GM23248 (cell line): ENCODE measurements around the gene CNDP1. TPM values are rescaled to one million over a fixed set of nuclear protein-coding genes. Genes with fewer than 3 reads are reported as not detected.

Source experiments
- DNase-seq: peaks from one replicate; pipeline ENCODE4 v3.0.0-alpha.2; 2015
- H2AFZ ChIP-seq: fragments of 200-600 bp; sonication (generic); 2 replicates; pipeline ENCODE4 v1.6.1; 2016; ENCODE audit warnings: antibody characterized with exemption
- H3F3A ChIP-seq: fragments of 200-600 bp; sonication (generic); 2 replicates; pipeline ENCODE4 v1.6.1; 2016; ENCODE audit warnings: mild to moderate bottlenecking, antibody characterized with exemption, mixed run types; ENCODE audit not compliant: insufficient read depth
- H3K27ac ChIP-seq: fragments of 200-600 bp; sonication (generic); 2 replicates; pipeline ENCODE4 v1.5.1; 2016; ENCODE audit warnings: mild to moderate bottlenecking
- H3K27me3 ChIP-seq: fragments of 200-600 bp; sonication (generic); replicated peaks from 2 replicates; pipeline ENCODE4 v1.6.1; 2016; ENCODE audit warnings: mild to moderate bottlenecking; ENCODE audit not compliant: insufficient read depth
- H3K36me3 ChIP-seq: fragments of 200-600 bp; sonication (generic); 2 replicates; pipeline ENCODE4 v1.6.1; 2016; ENCODE audit warnings: low read depth, mild to moderate bottlenecking
- H3K4me1 ChIP-seq: fragments of 200-600 bp; sonication (generic); 2 replicates; pipeline ENCODE4 v1.6.1; 2016; ENCODE audit warnings: mild to moderate bottlenecking; ENCODE audit not compliant: insufficient read depth
- H3K4me2 ChIP-seq: fragments of 200-600 bp; sonication (generic); one replicate; pipeline ENCODE4 v1.6.1; 2016; ENCODE audit warnings: mild to moderate bottlenecking; ENCODE audit not compliant: unreplicated experiment
- H3K4me3 ChIP-seq: fragments of 200-600 bp; sonication (generic); 2 replicates; pipeline ENCODE4 v1.5.1; 2016; ENCODE audit warnings: mild to moderate bottlenecking
- H3K79me2 ChIP-seq: fragments of 200-600 bp; sonication (generic); 2 replicates; pipeline ENCODE4 v1.6.1; 2016; ENCODE audit warnings: mild to moderate bottlenecking; ENCODE audit not compliant: insufficient read depth
- H3K9ac ChIP-seq: fragments of 200-600 bp; sonication (generic); 2 replicates; pipeline ENCODE4 v1.6.1; 2016; ENCODE audit warnings: mild to moderate bottlenecking
- H3K9me2 ChIP-seq: fragments of 200-600 bp; sonication (generic); 2 replicates; pipeline ENCODE4 v1.6.1; 2016; ENCODE audit warnings: mixed run types, mild to moderate bottlenecking, moderate library complexity; ENCODE audit not compliant: insufficient read depth
- H3K9me3 ChIP-seq: fragments of 200-600 bp; sonication (generic); one replicate; pipeline ENCODE4 v1.6.1; 2017; ENCODE audit warnings: low read depth
- H4K20me1 ChIP-seq: fragments of 200-600 bp; sonication (generic); 2 replicates; pipeline ENCODE4 v1.6.0; 2016; ENCODE audit not compliant: insufficient read depth
- EZH2 ChIP-seq: fragments of 200-600 bp; sonication (generic); IDR thresholded peaks from 2 replicates; pipeline ENCODE4 v1.6.1; 2018; ENCODE audit warnings: antibody characterized with exemption, mild to moderate bottlenecking; ENCODE audit not compliant: insufficient read depth, poor library complexity, severe bottlenecking
- EZH2phosphoT487 ChIP-seq: fragments of 200-600 bp; sonication (generic); IDR thresholded peaks from 2 replicates; pipeline ENCODE4 v1.6.1; 2018; ENCODE audit warnings: antibody characterized with exemption, moderate library complexity, mild to moderate bottlenecking, low read depth; ENCODE audit not compliant: insufficient read depth
- WGBS, 2 experiments: methylation state at CpG; one replicate each; pipeline ENCODE4 v1.1.6; 2015 to 2017; ENCODE audit warnings: low lambda C conversion rate in 2 of 2, low coverage in 1 of 2; ENCODE audit errors: missing lambda C conversion rate in 2 of 2; 5-methylcytosine and 5-hydroxymethylcytosine counted together
- in situ Hi-C: fragments of 300-500 bp; cut with MboI; formaldehyde crosslinking; loops from 2 replicates; pipeline ENCODE4 v1.15.0; 2020
- polyA plus RNA-seq: library from polyadenylated mRNA; unstranded; fragments of >200 nt; fragmentation: Nextera tagmentation; extraction: Ambion mirVana; gene quantifications from 2 replicates; pipeline ENCODE4 v1.2.1, GENCODE V29; 2016
- total RNA-seq: library from RNA; depleted of rRNA; stranded (reverse); fragments of >200 nt; shearing (Covaris generic); gene quantifications from 2 replicates; pipeline ENCODE4 v1.2.3, GENCODE V29; 2014; rRNA removed

CNDP1 gene
- total and polyA plus RNA-seq, 2 experiments from 2014 or later: not detected

DNA sequence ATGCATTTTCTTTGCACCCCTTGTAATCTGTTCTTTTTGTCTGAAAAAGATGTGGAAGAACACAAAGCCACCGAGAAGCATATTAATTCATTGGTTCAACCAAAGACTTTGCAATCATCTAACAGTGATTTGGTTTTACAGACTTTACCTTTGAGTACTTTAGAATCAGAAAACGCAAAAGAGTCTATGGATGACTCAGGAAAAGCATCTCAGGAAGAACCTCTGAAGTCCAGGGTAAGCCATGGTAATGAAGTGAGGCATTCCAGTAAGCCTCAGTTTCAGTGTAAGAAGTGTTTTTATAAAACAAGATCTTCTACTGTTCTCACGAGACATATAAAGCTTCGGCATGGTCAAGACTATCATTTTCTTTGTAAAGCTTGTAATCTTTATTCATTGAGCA is 98.6 kb downstream of the CNDP1 start:
- no peak for DNase-seq
- Histone ChIP-seq H4K20me1 (no peaks in the 10 kb centered on the region), H3K36me3 (peaks cover 13% of the 10 kb centered on the region; the same call in 1 of the 2 replicates), H3K4me1 (no peaks in the 10 kb centered on the region), H3K27me3 (no peaks in the 10 kb centered on the region), H3K9ac (no peak overlapping the region), H2AFZ (no peak overlapping the region), H3K9me3 (no peaks in the 10 kb centered on the region), H3K9me2 (no peaks in the 10 kb centered on the region), H3K4me3 (no peak overlapping the region), H3F3A (no peaks in the 10 kb centered on the region), H3K79me2 (peaks cover 21% of the 10 kb centered on the region), H3K4me2 (no peak overlapping the region), H3K27ac (no peak overlapping the region)
- in situ Hi-C loops: no loop called here
- TF ChIP-seq EZH2: no peak
- no peak for TF ChIP-seq EZH2phosphoT487
- WGBS, 2 experiments: 99% methylated on average over 4 of the region's 4 CpGs

DNA sequence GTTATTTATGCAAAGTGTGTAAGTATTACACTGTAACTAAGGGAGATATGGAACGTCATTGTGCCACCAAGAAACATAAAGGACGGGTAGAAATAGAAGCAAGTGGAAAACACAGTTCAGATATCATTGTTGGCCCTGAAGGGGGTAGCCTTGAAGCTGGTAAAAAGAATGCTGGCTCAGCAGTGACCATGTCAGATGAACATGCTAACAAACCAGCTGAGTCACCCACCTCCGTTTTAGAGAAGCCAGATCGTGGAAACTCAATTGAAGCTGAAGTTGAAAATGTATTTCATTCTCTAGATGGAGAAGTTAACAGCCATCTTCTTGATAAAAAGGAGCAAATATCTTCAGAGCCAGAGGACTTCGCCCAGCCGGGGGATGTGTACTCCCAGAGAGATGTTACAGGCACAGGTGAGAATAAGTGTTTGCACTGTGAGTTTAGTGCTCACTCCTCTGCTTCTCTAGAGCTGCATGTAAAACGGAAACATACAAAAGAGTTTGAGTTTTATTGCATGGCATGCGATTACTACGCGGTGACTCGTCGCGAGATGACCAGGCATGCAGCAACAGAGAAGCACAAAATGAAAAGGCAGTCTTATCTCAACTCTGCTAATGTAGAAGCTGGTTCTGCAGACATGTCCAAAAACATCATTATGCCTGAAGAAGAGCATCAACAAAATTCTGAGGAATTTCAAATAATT is 99.5 kb downstream of the CNDP1 start:
- H2AFZ ChIP-seq: no peak overlapping the region
- H3F3A ChIP-seq: no peaks in the 10 kb centered on the region
- TF ChIP-seq EZH2 (no peak), EZH2phosphoT487 (no peak)
- H3K4me2 ChIP-seq: no peak overlapping the region
- in situ Hi-C loops: no loop called here
- H3K4me3 ChIP-seq: no peak overlapping the region
- peaks cover 13% of the 10 kb centered on the region; the same call in 1 of the 2 replicates for H3K36me3 ChIP-seq
- no peaks in the 10 kb centered on the region for H3K27me3 ChIP-seq
- H3K27ac ChIP-seq: no peak overlapping the region
- H3K79me2 ChIP-seq: peaks cover 14% of the 10 kb centered on the region
- no peaks in the 10 kb centered on the region for H4K20me1 ChIP-seq
- H3K4me1 ChIP-seq: no peaks in the 10 kb centered on the region
- 95 to 99% methylated on average over 13 of the region's 13 CpGs for WGBS, 2 experiments
- no peaks in the 10 kb centered on the region for H3K9me2 ChIP-seq
- no peak for DNase-seq
- no peaks in the 10 kb centered on the region for H3K9me3 ChIP-seq
- no peak overlapping the region for H3K9ac ChIP-seq

DNA sequence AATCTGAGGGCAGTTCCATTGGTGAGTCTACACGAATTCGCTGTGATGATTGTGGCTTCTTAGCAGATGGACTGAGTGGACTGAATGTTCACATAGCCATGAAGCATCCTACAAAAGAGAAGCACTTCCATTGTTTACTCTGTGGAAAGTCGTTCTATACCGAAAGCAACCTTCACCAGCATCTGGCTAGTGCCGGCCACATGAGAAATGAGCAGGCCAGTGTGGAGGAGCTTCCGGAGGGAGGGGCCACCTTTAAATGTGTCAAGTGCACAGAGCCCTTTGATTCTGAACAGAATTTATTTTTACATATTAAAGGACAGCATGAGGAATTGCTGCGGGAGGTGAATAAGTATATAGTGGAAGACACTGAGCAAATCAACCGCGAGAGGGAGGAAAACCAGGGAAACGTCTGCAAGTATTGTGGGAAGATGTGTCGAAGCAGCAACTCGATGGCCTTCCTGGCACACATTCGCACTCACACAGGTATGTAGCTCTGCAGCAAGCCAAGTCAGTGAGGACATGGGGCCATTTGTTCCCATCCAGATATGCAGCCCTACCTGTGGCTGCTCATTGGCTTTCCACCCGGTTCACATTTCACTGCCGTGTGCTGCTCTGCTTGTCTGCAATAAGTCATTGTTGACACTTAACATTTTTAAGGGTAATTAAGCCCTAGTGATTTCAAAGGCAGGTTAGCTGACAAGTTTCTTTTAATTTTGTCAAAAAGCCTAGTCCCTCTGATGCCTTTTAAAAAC is 101.1 kb downstream of the CNDP1 start:
- H3K4me3 ChIP-seq: no peak overlapping the region
- in situ Hi-C loops: no loop called here
- H3K4me2 ChIP-seq: no peak overlapping the region
- TF ChIP-seq EZH2 (no peak), EZH2phosphoT487 (no peak)
- no peaks in the 10 kb centered on the region for H3F3A ChIP-seq
- no peak overlapping the region for H2AFZ ChIP-seq
- H3K4me1 ChIP-seq: no peaks in the 10 kb centered on the region
- H3K27ac ChIP-seq: no peak overlapping the region
- no peak overlapping the region for H3K9ac ChIP-seq
- WGBS, 2 experiments: 88 to 92% methylated on average over 15 of the region's 15 CpGs
- peaks cover 3% of the 10 kb centered on the region; the same call in 1 of the 2 replicates for H3K79me2 ChIP-seq
- H4K20me1 ChIP-seq: no peaks in the 10 kb centered on the region
- DNase-seq: no peak
- H3K36me3 ChIP-seq: peaks cover 13% of the 10 kb centered on the region; the same call in 1 of the 2 replicates
- no peaks in the 10 kb centered on the region for H3K9me3 ChIP-seq
- no peaks in the 10 kb centered on the region for H3K27me3 ChIP-seq
- no peaks in the 10 kb centered on the region for H3K9me2 ChIP-seq

Other genes starting within 250 kb of the CNDP1 start
- gene CYB5A, start 242.5 kb upstream of the CNDP1 start, total RNA-seq: 21.5 and 55.0 TPM in 2 replicates
- 114 and 117 TPM in 2 replicates for gene CYB5A, start 242.5 kb upstream of the CNDP1 start, polyA plus RNA-seq
- not detected in 2 replicates for gene C18orf63, start 218.7 kb upstream of the CNDP1 start, total RNA-seq
- gene C18orf63, start 218.7 kb upstream of the CNDP1 start, polyA plus RNA-seq: not detected in 2 replicates
- gene DIPK1C, start 77.2 kb upstream of the CNDP1 start, total RNA-seq: not detected in 2 replicates
- gene DIPK1C, start 77.2 kb upstream of the CNDP1 start, polyA plus RNA-seq: not detected in 2 replicates
- 40.5 and 46.4 TPM in 2 replicates for gene CNDP2, start 38.1 kb upstream of the CNDP1 start, total RNA-seq
- gene CNDP2, start 38.1 kb upstream of the CNDP1 start, polyA plus RNA-seq: 72.2 and 72.7 TPM in 2 replicates
- 6.3 and 7.7 TPM in 2 replicates for gene ZNF407, start 63.4 kb downstream of the CNDP1 start, total RNA-seq
- 2.2 and 2.6 TPM in 2 replicates for gene ZNF407, start 63.4 kb downstream of the CNDP1 start, polyA plus RNA-seq